Measurements from ENCODE around the gene HIP1R.

The HIP1R gene

GRCh38 chr12:122860040-122860853 lies 25.0 kb downstream of the HIP1R start:
- peak; percentile 85 for DNase-seq (ENCODE audit: low spot score)

GRCh38 chr12:122860854-122861586 lies 25.8 kb downstream of the HIP1R start:
- DNase-seq (ENCODE audit: low spot score), result no peak

- DNase-seq (ENCODE audit: low spot score), result no peak
Measured at GRCh38 chr12:122861587-122861970, 26.3 kb downstream of the HIP1R start.

- DNase-seq (ENCODE audit: low spot score), result no peak
Measured at GRCh38 chr12:122862110-122862634, 26.9 kb downstream of the HIP1R start.

- no peak for DNase-seq (ENCODE audit: low spot score)
Measured at GRCh38 chr12:122862872-122863701, 27.8 kb downstream of the HIP1R start.

GRCh38 chr12:122864894-122865253 lies 29.6 kb downstream of the HIP1R start:
- no peak for DNase-seq (ENCODE audit: low spot score)

GRCh38 chr12:122865268-122866231 lies 30.3 kb downstream of the HIP1R start:
- peak; percentile 58 for DNase-seq (ENCODE audit: low spot score)

GRCh38 chr12:122866379-122866778 lies 31.1 kb downstream of the HIP1R start:
- DNase-seq (ENCODE audit: low spot score), result no peak

GRCh38 chr12:122866950-122867607 lies 31.8 kb downstream of the HIP1R start:
- DNase-seq (ENCODE audit: low spot score), result peak; percentile 62

- peak; percentile 38 for DNase-seq (ENCODE audit: low spot score)
Measured at GRCh38 chr12:122867691-122868461, 32.6 kb downstream of the HIP1R start.

GRCh38 chr12:122868471-122869177 lies 33.4 kb downstream of the HIP1R start:
- DNase-seq (ENCODE audit: low spot score), result no peak

GRCh38 chr12:122869207-122869973 lies 34.1 kb downstream of the HIP1R start:
- no peak for DNase-seq (ENCODE audit: low spot score)

- no peak for DNase-seq (ENCODE audit: low spot score)
Measured at GRCh38 chr12:122870163-122870842, 35.0 kb downstream of the HIP1R start.

- peak; percentile 64 for DNase-seq (ENCODE audit: low spot score)
Measured at GRCh38 chr12:122870867-122871664, 35.8 kb downstream of the HIP1R start.

GRCh38 chr12:122871851-122872780 lies 36.9 kb downstream of the HIP1R start:
- no peak for DNase-seq (ENCODE audit: low spot score)
